GM21528 (cell line): ENCODE measurements around the gene PPP1R26.
"Not testable (repeated sequence)": the region's sequence is repeated elsewhere in the genome, so short reads cannot be mapped to it uniquely, and the experiment has no call there.

ENCODE experiments used
- ATAC-seq: cut with Tn5 transposase; IDR thresholded peaks from one replicate; pipeline ENCODE4 v1.9.1; 2021; ENCODE audit warnings: mild to moderate bottlenecking, moderate library complexity; ENCODE audit not compliant: unreplicated experiment, low FRiP score

PPP1R26 gene

DNA sequence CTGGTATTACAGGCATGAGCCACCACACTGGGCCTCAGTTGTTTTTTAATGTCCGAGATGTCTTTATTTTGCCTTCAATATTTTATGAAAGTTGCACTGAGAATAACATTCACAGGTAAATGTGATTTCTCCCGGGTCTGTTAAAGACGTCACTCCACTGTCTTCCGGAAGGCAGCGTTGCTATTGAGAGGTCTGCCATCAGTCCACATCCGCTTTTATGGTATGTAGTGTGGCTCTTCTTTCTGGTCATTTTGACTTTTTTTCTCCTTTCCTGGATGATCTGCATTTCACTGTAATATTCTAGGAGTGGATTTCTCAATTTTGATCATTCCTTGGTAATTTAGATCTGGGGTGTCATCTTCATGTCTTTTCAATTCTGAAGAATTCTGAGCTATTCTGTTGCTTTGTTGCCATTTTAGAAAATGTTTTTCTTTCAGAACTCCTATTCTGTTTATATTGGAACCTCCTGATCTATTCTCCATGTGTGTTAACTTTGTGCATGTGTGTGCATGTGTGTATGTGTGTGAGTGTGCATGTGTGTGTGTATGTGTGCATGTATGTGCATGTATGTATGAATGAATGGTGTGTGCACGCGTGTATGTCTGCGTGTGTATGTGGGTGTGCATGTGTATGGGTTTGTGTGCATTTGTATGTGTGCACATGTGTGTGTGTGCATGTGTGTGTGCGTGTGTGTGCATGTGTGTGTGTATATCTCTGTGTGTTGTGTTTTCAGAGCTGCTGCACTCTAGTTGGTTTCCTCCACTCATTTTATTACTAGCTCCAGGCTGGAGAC lies 39.8 kb downstream of the PPP1R26 start:
- ATAC-seq = no peak

DNA sequence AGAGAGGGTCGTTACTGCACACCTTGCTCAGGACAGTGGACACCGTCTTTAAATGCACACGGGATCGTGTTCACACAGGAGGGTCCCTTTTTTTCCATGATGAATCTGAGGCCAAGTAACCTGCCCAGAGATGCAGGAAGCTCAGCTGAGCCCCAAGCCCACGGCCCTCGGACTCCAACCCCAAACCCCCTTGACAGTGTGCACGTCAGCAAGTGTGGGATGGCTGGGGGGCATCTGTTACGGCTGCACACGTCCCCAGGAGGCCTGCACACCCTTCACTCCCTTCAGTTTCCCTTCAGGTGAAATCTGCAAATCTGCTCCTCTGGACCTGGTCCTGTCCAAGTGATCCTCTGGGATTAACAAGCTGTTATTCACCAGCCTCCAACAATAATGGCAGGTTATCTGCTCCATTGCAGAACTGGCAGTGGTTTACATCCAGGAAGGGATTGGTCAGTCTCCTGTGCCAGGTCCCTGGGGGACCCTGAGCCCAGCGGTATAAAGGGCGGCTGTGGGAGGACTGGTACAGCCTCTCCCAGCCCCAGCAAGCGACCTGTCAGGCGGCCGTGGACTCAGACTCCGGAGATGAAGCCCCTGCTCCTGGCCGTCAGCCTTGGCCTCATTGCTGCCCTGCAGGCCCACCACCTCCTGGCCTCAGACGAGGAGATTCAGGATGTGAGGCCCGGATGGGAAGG lies 41.5 kb downstream of the PPP1R26 start, which contains the start of gene LCN1:
TSS of gene LCN1 (plus strand) at position 525 of the 692 bp plus-strand sequence. CDS start at position 583, 58 bp downstream.
- ATAC-seq = no peak

DNA sequence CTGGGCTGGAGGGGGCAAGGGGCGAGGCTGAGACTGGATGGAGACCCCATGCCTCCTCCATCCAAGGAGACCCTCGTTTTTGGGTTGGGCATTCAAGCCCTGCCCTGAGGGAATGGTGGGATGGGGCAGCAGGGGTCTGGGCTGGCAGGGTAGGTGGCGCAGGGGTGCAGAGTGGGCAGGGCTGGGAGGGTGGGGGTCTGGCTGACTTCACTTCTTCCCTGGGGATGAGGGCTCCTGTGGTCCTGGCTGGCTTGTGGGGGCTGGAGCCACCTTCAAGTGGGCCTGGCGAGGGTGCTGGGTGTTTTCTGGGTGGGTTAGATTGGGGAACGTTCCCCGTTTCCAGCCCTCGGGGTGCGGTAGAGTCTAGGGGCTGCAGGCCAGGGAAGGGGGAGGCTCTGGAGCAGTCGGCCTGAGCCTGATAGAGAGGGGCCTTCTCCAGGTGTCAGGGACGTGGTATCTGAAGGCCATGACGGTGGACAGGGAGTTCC lies 42.1 kb downstream of the PPP1R26 start:
- ATAC-seq = no peak

DNA sequence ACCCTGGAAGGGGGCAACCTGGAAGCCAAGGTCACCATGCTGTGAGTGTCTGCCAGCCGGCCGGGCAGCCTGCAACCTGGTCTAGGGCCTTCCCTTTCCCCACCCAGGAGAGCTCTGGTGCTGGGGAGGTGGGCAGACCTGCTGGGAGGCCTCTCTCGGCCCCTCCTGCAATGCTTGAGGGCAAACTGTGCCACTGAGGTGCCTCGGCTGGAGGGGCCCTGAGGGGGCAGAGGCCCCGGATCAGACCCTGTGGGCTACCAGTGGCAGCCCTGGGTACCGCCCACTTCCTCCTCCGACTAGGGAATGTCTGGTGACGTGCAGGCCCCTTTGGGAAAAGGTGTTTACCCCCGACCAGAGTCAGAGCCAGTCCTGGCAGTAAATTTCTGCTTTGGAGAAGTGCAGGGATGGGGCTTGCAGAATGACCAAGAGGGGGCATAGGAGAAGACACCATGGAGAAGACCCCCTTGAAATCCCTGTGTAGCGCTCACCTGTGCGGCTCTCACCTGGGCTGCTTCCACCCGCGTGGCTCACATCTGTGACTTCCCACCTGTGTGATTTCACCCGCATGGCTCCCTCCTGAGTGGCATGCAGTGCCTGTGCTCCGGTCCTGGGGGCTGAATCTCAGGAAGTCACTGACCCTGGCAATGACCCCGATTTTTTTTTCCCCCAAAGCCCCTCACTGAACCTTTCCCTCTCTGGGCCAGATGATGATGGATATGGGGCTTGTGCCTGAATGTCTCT lies 42.7 kb downstream of the PPP1R26 start:
- no peak for ATAC-seq

DNA sequence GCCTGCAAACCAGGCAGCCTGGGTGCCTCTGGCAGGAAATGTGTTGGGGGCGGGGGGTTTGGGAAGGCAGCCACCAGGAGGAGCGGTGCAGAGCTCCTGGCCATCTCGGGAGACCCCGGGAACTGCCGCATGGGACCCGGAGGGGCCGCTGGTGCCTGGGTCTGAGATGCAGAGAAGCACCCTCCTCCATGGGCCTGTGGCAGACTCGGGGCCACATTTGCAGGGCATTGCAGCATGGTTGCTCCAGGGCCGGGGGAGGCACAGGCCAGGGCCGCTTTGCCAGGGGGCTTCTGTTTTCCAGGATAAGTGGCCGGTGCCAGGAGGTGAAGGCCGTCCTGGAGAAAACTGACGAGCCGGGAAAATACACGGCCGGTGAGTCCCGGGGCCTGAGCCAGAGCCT lies 43.3 kb downstream of the PPP1R26 start:
- ATAC-seq = no peak

DNA sequence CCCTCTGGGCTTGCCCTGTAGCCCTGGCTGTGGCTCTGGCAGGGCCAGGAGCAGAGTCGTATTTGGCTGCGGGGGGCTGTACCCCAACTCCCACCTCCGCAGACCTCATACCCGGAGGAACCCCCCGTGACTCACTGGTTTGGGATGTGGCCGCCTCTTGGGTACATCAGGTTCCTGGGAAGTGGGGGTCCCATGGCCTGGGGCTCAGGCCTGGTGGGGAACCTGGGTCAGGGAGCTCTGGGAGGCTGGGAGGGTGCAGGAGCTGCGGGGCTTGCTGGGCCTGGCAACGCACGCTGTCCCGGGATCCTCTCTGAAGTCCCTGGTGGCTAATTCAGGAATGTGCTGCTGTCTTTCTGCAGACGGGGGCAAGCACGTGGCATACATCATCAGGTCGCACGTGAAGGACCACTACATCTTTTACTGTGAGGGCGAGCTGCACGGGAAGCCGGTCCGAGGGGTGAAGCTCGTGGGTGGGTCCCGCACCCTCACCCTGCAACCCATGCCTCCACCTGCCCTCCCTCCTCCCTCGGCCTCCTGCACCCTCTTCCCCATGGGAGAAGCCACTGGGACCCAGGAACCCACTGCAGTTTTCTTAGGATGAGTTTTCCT lies 44.0 kb downstream of the PPP1R26 start:
- ATAC-seq = no peak

DNA sequence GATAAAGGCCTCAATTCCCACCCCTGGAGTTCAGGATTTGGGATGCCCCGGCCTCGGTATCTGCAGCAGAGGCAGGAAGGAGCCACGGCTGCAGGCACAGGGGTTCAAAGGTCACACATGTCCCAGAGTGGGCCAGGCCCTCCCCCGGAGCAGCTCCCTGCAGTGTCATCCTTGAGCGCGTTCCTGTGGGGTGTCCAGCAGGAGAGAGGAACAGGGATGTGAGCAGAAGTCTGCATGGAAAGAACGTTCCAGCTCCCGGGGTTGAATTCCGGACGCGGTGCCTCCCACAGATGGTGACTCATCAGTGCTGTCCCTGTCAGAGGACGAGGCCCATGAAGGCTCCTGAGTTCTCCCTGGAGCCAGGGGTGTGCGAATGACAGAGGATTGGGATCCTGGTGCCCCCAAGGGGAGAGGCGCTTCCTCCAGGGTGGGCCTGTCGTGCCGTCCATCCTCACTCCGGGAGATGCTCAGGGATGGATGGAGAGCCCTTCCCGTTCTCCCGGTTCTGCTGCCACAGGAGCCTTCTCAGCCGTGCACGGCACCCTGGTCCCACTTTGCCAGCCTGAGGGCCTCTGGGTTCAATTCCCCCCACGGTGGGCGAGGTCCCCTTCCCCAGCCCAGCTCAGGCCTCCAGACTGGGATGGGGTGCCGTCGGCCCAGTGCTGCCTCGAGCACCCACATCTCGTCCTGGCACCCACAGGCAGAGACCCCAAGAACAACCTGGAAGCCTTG lies 44.7 kb downstream of the PPP1R26 start:
- no peak for ATAC-seq

DNA sequence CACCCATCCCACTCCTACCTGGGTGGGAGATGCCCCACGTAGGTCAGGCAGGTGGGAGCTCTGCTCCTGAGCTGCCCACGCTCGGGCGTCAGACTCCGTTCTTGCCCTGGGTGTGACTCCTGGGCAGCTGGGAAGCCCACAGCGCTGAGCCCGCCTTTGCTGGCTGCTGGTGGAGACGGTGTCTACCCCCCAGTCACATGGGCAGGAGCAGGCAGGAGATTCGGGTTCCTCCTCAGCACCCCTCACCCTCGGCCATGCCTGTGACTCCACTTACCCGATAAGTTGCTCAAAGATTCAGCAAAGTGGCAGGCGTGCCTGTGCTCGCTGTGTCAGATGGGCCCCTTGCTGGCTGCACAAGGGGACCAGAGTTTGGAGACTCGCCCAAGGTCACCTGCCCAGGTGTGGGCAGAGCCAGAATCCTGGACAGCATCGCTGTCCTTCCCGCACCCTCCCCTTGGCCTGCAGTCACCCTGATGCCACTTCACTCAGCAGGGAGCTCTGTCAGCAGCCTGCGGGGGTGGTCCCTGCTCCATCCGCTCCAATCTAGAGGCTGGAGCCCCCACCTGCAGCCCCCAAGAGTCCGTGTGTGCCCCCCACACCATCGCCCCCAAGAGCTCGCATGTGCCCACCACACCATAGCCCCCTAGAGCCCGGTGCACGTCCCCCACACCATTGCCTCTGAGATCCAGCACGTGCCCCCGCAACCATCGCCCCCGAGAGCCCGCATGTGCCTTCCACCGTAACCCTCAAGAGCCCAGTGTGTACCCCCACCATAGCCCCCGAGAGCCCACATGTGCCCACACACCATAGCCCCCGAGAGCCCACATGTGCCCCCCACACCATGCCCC lies 45.9 kb downstream of the PPP1R26 start:
- no peak for ATAC-seq

DNA sequence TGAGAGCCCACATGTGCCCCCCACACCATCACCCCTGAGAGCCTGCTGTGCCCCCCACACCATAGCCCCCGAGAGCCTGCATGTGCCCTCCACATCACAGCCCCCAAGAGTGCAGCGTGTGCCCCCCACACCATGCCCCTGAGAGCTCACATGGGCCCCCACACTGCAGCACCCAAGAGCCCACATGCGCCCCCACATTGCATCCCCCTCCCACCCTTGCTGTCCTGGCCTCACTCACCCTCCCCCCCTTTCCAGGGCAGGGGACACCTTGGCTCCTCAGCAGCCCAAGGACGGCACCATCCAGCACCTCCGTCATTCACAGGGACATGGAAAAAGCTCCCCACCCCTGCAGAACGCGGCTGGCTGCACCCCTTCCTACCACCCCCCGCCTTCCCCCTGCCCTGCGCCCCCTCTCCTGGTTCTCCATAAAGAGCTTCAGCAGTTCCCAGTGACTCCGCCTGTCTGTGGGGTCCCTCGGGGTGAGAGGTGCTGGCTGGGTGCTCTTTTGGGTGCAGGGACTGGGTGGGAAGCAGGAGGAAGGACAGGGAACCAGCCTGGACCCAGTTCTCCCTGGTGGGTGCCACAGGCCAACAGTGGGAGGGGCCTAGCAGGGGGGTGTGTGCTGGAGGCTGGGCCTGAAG lies 46.6 kb downstream of the PPP1R26 start:
- no peak for ATAC-seq

DNA sequence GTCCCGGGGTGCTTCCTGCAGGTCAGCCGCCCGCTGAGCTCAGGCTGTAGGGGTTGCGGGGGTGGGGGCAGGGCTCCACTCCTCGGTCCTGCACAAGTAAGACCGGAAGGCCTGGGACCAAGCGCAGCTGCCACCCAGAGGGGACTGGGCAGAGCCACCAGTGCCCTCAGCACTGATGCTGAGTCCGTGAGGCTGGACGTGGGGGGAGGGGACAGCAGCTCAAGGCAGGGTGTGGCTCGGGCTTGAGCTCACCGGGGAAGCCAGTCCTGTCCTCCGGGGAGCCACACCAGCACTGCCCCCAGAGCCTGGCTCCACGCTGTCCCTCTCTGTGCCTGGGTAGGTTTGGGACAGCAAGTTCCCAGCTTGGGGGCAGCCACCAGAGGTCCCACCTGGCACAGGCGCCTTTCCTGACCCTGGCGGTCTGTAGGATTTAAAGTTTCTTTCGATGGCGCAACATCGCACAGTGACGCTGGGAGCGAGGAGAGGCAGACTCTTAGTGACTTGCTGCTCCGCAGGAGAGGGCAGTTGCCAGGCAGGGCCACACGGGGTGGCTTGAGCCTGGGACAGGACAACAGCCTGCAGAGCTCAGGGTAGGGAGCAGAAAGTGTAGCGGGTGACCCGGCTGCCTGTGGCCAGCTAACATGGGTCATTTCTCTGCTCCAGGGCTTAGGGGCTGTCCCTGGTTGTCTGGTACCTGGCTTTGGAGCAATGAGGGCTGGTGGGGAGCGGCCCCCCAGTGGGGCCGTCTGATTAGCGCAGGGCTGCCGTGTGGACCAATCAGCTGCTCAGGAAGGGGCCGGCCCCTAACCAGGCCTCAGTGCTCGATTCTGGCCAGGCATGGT lies 47.4 kb downstream of the PPP1R26 start:
- no peak for ATAC-seq

DNA sequence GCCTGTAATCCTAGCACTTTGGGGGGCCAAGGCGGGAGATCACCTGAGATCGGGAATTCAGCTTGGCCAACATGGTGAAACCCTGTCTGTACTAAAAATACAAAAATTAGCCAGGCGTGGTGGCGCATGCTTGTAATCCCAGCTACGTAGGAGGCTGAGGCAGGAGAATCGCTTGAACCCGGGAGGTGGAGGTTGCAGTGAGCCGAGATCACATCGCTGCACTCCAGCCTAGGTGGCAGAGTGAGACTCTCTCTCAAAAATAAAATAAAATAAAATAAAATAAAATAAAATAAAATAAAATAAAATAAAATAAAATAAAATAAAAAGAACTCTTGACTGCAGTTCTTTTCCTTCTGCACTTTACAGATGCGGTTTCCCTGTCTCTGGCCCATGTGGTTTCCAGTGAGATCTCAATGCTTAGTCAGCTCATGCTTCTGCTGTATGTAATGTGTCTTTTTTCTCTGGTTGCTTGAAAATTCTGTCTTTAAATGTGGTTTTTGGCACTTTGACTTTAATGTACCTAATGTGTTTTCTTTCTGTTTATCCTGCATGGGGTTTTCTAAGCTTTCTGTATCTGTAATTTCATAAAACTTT lies 49.4 kb downstream of the PPP1R26 start:
- not testable (repeated sequence) for ATAC-seq

DNA sequence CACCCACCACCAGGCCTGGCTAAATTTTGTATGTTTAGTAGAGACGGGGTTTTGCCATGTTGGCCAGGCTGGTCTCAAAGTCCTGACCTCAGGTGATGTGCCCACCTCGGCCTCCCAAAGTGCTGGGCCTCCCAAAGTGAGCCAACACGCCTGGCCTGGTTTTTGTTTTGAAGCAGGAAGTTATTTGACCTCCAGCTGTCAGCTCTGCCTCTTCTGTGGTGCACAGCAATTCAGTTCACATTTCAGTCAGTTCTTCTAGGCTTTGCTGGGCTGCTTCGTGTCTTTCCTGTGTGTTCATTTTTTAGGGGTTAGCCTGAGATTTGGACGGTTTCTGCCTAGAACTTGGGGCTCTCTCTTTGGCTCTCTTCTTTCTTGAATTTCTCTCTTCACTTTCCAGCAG lies 50.6 kb downstream of the PPP1R26 start:
- ATAC-seq = no peak

DNA sequence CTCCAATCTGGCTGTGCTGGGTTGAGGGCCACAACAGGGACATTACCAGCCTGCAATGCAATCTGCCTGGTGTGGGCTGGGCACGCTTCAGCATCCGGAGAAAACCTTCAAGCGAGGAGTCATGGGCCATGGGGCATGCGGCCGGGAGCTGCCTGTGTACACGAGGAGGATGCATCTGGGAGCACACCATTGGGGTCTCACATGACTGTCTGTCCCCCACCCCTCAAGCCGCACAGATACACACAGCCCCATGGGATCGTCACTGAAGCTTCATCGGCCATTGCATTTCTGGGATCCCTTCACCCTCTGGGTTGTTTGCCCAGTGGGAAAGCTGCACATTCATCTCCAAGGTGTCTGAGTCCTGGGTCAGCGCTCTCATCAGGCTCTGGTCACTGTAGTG lies 51.5 kb downstream of the PPP1R26 start:
- no peak for ATAC-seq

DNA sequence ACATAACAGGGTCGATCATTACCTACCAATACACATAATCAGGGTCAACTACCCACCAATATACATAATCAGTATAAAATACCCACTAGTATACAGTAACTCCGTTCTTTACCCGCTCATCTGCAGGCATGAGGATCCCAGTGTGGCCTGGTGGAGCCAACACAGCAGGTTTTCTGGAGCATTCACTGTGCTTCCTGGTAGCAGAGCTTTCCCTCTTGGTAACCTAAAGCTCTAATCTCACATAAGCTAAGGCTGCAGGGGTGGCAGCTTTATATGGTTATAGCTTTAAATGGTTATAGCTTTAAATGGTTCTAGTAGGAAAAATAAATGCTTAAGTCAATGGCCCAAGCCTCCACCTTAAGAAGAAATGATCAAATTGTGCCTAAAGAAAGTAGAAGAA lies 53.5 kb downstream of the PPP1R26 start:
- no peak for ATAC-seq

DNA sequence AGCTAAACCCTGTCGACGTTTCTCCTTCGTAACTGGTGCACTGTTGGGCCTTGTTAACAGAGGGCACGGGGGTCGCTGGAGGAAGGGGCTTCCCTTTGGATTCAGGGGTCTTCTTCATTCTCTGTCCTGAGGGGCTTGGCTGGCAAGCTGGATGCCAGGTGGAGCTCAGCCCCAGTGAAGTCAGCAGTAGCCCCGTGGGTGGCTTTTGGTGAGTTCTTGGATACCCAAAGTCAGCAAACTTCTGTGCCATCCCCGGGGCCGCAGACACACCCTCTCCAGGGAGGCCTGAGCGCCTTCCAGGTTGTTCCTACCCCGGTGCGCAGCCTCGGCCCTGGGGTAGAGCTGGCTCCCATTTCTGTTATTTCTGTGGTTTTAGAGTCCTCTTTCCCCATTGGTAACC lies 54.1 kb downstream of the PPP1R26 start:
- ATAC-seq = no peak

DNA sequence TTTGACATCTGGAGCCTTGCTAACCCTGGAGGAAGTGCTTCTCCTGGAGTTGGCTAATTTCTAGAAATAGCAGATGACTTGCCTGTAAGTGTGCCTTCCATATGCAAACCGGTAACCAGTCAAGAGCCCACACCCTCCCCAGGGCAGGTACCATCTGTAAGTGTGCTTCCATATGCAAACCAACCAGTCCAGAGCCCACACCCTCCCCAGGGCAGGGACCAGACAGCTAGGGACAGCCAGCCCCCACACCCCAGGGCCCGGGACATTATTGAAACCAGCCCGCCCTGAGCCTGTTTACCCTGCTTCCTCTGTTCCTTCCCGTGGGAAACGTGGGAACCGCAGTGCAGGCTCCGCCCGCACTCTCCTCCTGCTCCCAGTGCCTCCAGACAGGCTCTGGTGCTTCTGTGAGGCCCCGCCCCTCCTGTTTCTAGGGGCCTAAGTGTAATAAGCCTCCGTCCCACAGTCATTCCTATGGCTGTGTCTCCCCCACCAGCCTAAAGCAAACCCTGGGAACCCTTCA lies 54.7 kb downstream of the PPP1R26 start:
- ATAC-seq = not testable (repeated sequence)

DNA sequence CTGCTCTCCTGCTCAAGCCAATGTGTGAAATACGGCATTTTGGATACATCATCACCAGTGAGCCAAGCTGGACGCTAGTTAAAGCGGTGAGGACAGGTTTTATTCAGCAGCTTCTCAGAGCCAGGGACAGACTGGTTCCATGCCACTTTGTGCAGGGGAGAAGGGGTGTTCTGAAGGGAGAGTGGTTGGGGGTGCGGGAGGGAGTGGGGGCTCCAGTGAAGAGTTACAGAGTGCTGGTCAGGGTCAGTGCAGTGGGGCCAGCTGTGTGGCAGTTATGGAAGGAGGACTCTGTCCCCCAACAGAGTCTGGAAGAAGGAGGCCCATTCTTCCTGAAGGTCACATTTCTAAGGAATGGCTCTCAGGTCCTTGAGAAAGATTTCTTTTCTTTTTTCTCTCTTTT lies 55.2 kb downstream of the PPP1R26 start:
- not testable (repeated sequence) for ATAC-seq
